Adrenal gland (tissue), 12 donors: Measurements from ENCODE around the gene IHH. TPM values are rescaled to one million over a fixed set of nuclear protein-coding genes. Genes with fewer than 3 reads are reported as not detected.

Experiments used
- DNase-seq, 7 donors: peaks; one replicate each; pipeline ENCODE4 v3.0.0-alpha.2; 2019 to 2020
- H3K27ac ChIP-seq, 5 donors: fragments of 200-600 bp; sonication (generic) in 4 of 5; 1 replicate in 3 of 5; 2 replicates in 2 of 5; pipeline versions ENCODE4 v1.5.1 to v1.8.0; 2016 to 2020; ENCODE audit warnings: mild to moderate bottlenecking in 1 of 5
- H3K27me3 ChIP-seq: fragments of 200-600 bp; 2 replicates; pipeline ENCODE4 v1.8.0; 2021
- H3K36me3 ChIP-seq, 2 donors: fragments of 200-600 bp; replicated peaks in 1 of 2; 1 replicate in 1 of 2; 2 replicates in 1 of 2; pipeline versions ENCODE4 v1.5.1 to v1.8.0; 2018 to 2022
- H3K4me1 ChIP-seq, 2 donors: fragments of 200-600 bp; replicated peaks in 1 of 2; 1 replicate in 1 of 2; 2 replicates in 1 of 2; pipeline versions ENCODE4 v1.5.1 to v1.8.0; 2018 to 2021
- H3K4me3 ChIP-seq, 4 donors: fragments of 200-600 bp; sonication (generic) in 3 of 4; one replicate each; pipeline ENCODE4 v1.5.1; 2016 to 2018
- H3K9me3 ChIP-seq, 3 donors: fragments of 200-600 bp; sonication (generic) in 1 of 3; replicated peaks in 1 of 3; 1 replicate in 2 of 3; 2 replicates in 1 of 3; pipeline versions ENCODE4 v1.5.1 to v1.8.0; 2016 to 2021
- POLR2A ChIP-seq, 2 donors: fragments of 450-650 bp; IDR thresholded peaks; one replicate each; pipeline ENCODE4 v1.6.1; 2017; ENCODE audit warnings: antibody characterized with exemption in 2 of 2, mild to moderate bottlenecking in 2 of 2, moderate library complexity in 1 of 2
- WGBS, 4 donors: extraction: QIAGEN DNeasy Blood & Tissue Kit in 2 of 4; methylation state at CpG; one replicate each; pipeline versions ENCODE4 v1.1.5 to v1.1.7; 2013 to 2017; 5-methylcytosine and 5-hydroxymethylcytosine counted together
- intact Hi-C, 2 donors: fragments of 100-400 bp; cut with DNase I; formaldehyde crosslinking; loops; one replicate each; pipeline versions ENCODE4 v1.14.1 to v1.15.0; 2022 to 2023
- polyA plus RNA-seq, 3 donors: library from polyadenylated mRNA; stranded (reverse); fragments of 200-250 nt in 2 of 3; fragments of 350-450 nt in 1 of 3; fragmentation: Illumina TruSeq in 1 of 3; extraction: RNeasy Lipid Tissue Mini Kit (QIAGEN cat#74804) in 1 of 3; gene quantifications; one replicate each; pipeline ENCODE4 v1.2.3, GENCODE V29; 2013 to 2014
- total RNA-seq, 9 donors: library from RNA; depleted of rRNA in 4 of 9; stranded (reverse); fragments of >200 nt in 4 of 9; fragments of 120-200 nt in 1 of 9; fragmentation: NEBNext Ultra II Directional in 1 of 9; extraction: Animal tissue kit (Norgen Biotek cat#: 25700) in 1 of 9; gene quantifications; one replicate each; pipeline versions ENCODE4 v1.1.0 to v1.2.4, GENCODE V29; 2013 to 2023
- TF ChIP-seq, protein P1 (sequence below), 6 experiments: fragments of 450-650 bp in 4 of 6; fragments of 200-600 bp in 2 of 6; sonication (generic) in 1 of 6; IDR thresholded peaks; 1 replicate in 5 of 6; 2 replicates in 1 of 6; pipeline versions ENCODE4 v1.5.1 to v1.8.0; 2016 to 2021; ENCODE audit warnings: antibody characterized with exemption in 6 of 6, mild to moderate bottlenecking in 2 of 6, moderate library complexity in 1 of 6
- donor health status: healthy with polysubstance abuse.
- donor health status: Bipolar disorder and iron deficiency.
- donor health status: DM: yes; HTN: yes; CAD: no.
- donor health status: DM: no; HTN: no; CAD: no.
- donor health status: DM: no; HTN: no; CAD: no.
- donor health status: DM: yes; HTN: yes; CAD: no.

The IHH gene
- total and polyA plus RNA-seq, 12 donors, result 0.11 to 0.17 TPM; not detected in 10

DNA sequence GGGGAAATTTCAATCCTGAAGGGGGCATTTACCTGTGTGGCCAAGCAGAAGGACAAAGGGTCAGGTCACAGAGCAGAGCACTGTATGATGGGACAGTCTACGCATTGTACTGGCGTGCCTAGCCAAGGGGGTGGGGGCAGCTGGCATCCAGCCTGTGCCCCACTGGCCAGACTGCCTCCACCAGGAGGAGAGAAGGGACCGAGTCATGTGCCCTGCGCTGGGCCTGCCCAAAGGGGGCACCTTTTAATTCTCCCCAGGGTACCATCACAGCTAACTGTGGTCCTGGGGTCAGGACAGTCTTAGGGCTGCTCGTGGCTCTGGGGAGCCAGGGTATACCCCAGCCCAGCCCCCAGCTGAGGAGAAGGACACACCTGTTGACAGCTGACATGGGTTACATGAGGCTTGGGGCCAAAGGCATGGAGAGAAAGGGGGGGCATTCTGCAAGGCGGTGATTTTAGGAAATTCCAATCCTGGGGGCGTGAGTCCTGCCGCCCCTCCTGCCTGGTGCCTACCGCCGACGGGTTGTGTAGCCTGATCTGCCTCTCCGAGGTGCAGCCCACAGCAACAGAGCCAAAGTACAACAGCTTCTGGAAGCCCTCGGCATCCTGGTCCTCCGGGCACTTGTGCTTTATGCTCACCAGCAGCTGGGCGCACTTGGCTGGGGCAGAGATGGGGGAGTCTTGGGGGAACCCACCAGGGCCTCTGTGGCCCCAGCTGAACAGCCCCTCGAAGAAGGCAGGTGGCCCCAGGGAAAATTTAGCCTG is 30.4 kb downstream of the IHH start:
- Histone ChIP-seq H3K4me3 (no peak overlapping the region), H3K27ac (no peak overlapping the region), H3K27me3 (peaks cover 9% of the 10 kb centered on the region), H3K4me1 (no peaks in the 10 kb centered on the region), H3K36me3 (no peaks in the 10 kb centered on the region), H3K9me3 (no peaks in the 10 kb centered on the region)
- no peak for DNase-seq
- intact Hi-C loops, result no loop called here
- TF ChIP-seq, protein P1, sequence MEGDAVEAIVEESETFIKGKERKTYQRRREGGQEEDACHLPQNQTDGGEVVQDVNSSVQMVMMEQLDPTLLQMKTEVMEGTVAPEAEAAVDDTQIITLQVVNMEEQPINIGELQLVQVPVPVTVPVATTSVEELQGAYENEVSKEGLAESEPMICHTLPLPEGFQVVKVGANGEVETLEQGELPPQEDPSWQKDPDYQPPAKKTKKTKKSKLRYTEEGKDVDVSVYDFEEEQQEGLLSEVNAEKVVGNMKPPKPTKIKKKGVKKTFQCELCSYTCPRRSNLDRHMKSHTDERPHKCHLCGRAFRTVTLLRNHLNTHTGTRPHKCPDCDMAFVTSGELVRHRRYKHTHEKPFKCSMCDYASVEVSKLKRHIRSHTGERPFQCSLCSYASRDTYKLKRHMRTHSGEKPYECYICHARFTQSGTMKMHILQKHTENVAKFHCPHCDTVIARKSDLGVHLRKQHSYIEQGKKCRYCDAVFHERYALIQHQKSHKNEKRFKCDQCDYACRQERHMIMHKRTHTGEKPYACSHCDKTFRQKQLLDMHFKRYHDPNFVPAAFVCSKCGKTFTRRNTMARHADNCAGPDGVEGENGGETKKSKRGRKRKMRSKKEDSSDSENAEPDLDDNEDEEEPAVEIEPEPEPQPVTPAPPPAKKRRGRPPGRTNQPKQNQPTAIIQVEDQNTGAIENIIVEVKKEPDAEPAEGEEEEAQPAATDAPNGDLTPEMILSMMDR (IDR thresholded peaks at IDR 0.05), result no peak
- no peak for TF ChIP-seq POLR2A (IDR thresholded peaks at IDR 0.05)
- 64 to 78% (median 68%) methylated on average over 8 to 16 of the region's 16 CpGs for WGBS, 4 donors

DNA sequence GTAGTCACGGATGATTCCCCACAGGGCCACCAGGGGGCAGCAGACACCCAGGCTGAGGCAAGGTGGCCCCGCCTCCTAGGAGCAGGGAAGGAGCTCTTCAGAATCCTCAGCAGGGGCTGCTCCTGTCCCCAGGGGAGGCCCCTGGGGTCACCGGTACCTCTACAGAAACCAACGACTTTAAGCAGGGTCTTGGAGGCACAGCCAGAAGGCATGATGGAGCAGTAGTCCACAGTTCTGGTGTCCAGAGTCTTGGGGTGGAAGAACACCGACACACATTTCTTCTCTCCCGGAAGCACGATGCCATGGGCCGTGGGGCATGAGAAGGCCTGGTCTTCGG is 30.9 kb downstream of the IHH start:
- intact Hi-C loops, result no loop called here
- no peak for TF ChIP-seq POLR2A (IDR thresholded peaks at IDR 0.05)
- TF ChIP-seq, protein P1 (IDR thresholded peaks at IDR 0.05), result peak; percentile 75 to 99 (median 92)
- H3K36me3 ChIP-seq, result no peaks in the 10 kb centered on the region
- no peaks in the 10 kb centered on the region for H3K9me3 ChIP-seq
- H3K27me3 ChIP-seq, result peaks cover 9% of the 10 kb centered on the region
- peak; percentile 73 to 94 (median 83) for DNase-seq
- WGBS, 4 donors, result 18 to 48% (median 36%) methylated on average over 4 to 9 of the region's 9 CpGs
- H3K4me3 ChIP-seq, result no peak overlapping the region
- no peaks in the 10 kb centered on the region for H3K4me1 ChIP-seq
- H3K27ac ChIP-seq, result no peak overlapping the region

DNA sequence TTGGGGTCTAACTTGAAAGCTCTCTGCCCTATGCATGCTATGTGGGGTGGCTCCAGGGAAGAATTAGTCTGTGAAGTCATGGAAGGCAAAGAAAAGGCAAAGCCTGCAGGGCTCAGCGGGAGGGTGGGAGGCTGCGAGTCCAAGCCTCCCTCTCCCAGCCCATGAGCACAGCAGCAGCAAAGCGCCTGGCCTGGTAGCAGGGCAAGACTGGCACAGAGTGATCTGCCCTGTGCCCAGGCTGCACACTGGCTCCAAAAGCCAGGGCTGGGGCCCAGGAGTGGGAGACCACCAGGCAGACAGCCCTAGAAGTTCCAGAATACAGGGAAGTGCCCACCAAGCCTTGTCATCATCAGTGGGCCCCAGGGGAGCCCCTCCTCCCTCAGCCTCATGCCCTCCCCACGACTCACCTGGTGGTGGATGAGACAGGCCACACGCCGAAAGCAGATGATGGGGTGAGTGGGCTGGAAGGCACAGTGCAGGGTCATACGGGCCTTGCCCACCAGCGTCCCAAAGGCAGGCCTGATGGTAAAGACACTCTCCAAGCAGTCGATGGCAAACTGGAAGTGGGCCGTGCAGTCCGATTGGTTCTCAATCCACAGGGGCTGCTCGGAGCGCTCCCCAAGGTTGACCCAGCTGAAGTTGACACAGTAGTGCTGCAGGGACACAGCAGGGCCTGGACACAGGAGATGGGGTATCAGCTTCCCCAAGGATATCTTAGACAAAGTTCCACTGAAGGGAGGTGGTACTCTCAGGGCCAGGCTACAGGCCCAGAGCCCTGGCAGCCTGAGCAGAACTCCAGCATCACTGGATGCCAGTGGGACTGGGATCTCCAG is 31.5 kb downstream of the IHH start:
- Histone ChIP-seq H3K9me3 (no peaks in the 10 kb centered on the region), H3K36me3 (no peaks in the 10 kb centered on the region), H3K27ac (no peak overlapping the region), H3K27me3 (peaks cover 9% of the 10 kb centered on the region), H3K4me1 (no peaks in the 10 kb centered on the region), H3K4me3 (no peak overlapping the region)
- no peak for DNase-seq
- intact Hi-C loops, result no loop called here
- 65 to 71% (median 67%) methylated on average over 13 of the region's 13 CpGs for WGBS, 4 donors
- no peak for TF ChIP-seq POLR2A (IDR thresholded peaks at IDR 0.05)
- TF ChIP-seq, protein P1 (IDR thresholded peaks at IDR 0.05), result no peak

DNA sequence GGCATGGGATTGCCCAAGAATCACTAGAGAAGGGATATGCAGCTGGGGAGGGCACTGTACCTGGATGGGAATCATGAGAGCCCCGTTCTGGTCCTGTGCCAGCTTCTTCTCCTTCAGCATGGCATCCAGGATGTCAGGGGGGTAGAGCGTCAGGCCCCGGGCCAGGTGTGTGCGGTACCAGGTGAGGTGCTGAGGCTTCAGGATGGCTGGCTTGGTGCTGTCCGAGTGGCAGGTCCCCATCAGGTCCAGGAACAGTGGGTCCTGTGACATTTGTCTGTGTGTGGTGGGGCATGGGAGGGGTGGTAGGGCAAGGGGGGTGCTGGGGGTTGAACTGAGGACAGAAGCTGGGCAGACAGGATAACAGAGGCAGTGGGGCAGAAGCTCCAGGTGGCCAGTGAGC is 32.6 kb downstream of the IHH start:
- H3K9me3 ChIP-seq, result no peaks in the 10 kb centered on the region

More for the DNA sequence above, 32.6 kb downstream of the IHH start:
- intact Hi-C loops, result no loop called here
- H3K27me3 ChIP-seq, result peaks cover 9% of the 10 kb centered on the region
- no peak overlapping the region for H3K27ac ChIP-seq
- H3K4me3 ChIP-seq, result no peak overlapping the region
- no peaks in the 10 kb centered on the region for H3K4me1 ChIP-seq
- TF ChIP-seq POLR2A (IDR thresholded peaks at IDR 0.05), result no peak
- TF ChIP-seq, protein P1 (IDR thresholded peaks at IDR 0.05), result no peak
- DNase-seq, result no peak
- 27 to 78% (median 73%) methylated on average over 1 to 5 of the region's 5 CpGs for WGBS, 4 donors
- no peaks in the 10 kb centered on the region for H3K36me3 ChIP-seq
